Measurements from ENCODE around the gene ARHGEF25.

Gene ARHGEF25

DNA sequence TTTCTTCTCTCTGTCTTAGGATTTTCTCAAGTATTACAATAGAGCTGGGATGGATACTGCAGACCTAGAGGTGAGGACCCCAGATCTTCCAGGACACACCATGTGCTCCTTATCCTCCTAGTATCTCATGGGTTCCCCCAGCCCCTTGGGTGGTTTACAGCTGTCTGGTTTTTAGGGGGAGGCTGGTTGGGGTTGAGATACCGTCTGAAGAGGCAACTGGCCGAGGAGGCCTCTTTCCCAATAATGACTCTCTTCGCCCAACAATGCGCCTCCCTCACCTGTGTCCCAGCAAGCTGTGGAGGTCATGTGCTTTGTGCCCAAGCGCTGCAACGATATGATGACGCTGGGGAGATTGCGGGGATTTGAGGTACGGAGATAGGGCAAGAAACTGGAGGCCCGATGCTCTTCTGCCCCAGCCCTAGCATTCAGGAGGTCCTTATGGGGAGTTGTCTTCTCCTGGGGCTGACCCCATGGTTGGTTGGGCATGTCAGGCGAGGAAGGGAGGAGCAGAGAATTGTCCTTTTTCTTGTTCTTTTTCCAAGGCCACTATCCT, 3.8 kb downstream of the ARHGEF25 start:
- TF ChIP-seq FOXP2 (optimal IDR thresholded peaks at IDR 0.05; ENCODE audit: borderline replicate concordance, extremely low read depth, extremely low read length, insufficient read depth) (no peak), TAF1 (IDR thresholded peaks at IDR 0.05; ENCODE audit: borderline replicate concordance, insufficient read depth, low read length) (no peak), POLR2AphosphoS5 (IDR thresholded peaks at IDR 0.05; ENCODE audit: low read depth, low read length) (no peak), SIN3A (IDR thresholded peaks at IDR 0.05; ENCODE audit: borderline replicate concordance, insufficient read depth, low read length) (no peak)
- TF ChIP-seq, protein P1, sequence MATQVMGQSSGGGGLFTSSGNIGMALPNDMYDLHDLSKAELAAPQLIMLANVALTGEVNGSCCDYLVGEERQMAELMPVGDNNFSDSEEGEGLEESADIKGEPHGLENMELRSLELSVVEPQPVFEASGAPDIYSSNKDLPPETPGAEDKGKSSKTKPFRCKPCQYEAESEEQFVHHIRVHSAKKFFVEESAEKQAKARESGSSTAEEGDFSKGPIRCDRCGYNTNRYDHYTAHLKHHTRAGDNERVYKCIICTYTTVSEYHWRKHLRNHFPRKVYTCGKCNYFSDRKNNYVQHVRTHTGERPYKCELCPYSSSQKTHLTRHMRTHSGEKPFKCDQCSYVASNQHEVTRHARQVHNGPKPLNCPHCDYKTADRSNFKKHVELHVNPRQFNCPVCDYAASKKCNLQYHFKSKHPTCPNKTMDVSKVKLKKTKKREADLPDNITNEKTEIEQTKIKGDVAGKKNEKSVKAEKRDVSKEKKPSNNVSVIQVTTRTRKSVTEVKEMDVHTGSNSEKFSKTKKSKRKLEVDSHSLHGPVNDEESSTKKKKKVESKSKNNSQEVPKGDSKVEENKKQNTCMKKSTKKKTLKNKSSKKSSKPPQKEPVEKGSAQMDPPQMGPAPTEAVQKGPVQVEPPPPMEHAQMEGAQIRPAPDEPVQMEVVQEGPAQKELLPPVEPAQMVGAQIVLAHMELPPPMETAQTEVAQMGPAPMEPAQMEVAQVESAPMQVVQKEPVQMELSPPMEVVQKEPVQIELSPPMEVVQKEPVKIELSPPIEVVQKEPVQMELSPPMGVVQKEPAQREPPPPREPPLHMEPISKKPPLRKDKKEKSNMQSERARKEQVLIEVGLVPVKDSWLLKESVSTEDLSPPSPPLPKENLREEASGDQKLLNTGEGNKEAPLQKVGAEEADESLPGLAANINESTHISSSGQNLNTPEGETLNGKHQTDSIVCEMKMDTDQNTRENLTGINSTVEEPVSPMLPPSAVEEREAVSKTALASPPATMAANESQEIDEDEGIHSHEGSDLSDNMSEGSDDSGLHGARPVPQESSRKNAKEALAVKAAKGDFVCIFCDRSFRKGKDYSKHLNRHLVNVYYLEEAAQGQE (IDR thresholded peaks at IDR 0.05; ENCODE audit: insufficient read depth in 1 of 2, low read depth in 2 of 2, low read length in 2 of 2) = no peak

GRCh38 chr12:57615637-57616036, 4.4 kb downstream of the ARHGEF25 start:
- TF ChIP-seq POLR2AphosphoS5 (IDR thresholded peaks at IDR 0.05; ENCODE audit: low read depth, low read length) = no peak
- TF ChIP-seq TAF1 (IDR thresholded peaks at IDR 0.05; ENCODE audit: borderline replicate concordance, insufficient read depth, low read length) = no peak
- no peak for TF ChIP-seq SIN3A (IDR thresholded peaks at IDR 0.05; ENCODE audit: borderline replicate concordance, insufficient read depth, low read length)
- no peak for TF ChIP-seq FOXP2 (optimal IDR thresholded peaks at IDR 0.05; ENCODE audit: borderline replicate concordance, extremely low read depth, extremely low read length, insufficient read depth)
- TF ChIP-seq, protein P1 (IDR thresholded peaks at IDR 0.05; ENCODE audit: insufficient read depth in 1 of 2, low read depth in 2 of 2, low read length in 2 of 2) = no peak

DNA sequence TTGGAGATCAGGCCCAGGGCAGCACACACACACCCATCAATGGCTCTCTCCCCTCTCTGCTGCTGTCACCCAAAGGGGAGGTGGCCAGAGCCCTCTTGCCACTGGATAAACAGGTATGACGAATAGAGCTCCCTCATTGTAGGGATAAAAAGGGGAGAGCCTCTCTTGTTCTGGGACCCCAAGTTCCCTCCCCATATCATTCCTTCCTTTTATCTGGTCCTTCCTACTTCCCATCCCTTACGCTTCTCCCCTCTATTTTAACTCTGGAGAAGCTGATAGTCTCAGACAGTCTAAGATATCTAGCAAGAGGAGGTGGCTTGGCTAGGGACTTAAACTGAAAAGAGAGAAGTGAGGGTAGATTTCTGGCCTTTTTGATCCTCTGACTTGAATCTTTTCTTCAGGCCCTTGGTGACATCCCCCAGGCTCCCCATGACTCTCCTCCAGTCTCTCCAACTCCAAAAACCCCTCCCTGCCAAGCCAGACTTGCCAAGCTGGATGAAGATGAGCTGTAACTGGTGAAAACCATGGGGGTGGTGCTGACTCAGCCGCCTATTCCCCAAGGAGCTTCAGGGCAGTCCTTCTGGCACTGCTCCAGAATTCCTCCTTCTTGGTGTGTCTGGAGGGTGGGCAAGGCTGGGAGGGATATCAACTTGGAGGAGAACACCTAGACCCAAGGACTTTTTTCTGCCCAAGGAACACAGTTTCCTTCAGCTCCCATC, 5.3 kb downstream of the ARHGEF25 start:
- TF ChIP-seq, protein P1 (IDR thresholded peaks at IDR 0.05; ENCODE audit: insufficient read depth in 1 of 2, low read depth in 2 of 2, low read length in 2 of 2) = no peak
- TF ChIP-seq SIN3A (IDR thresholded peaks at IDR 0.05; ENCODE audit: borderline replicate concordance, insufficient read depth, low read length) = no peak
- no peak for TF ChIP-seq POLR2AphosphoS5 (IDR thresholded peaks at IDR 0.05; ENCODE audit: low read depth, low read length)
- no peak for TF ChIP-seq FOXP2 (optimal IDR thresholded peaks at IDR 0.05; ENCODE audit: borderline replicate concordance, extremely low read depth, extremely low read length, insufficient read depth)
- TF ChIP-seq TAF1 (IDR thresholded peaks at IDR 0.05; ENCODE audit: borderline replicate concordance, insufficient read depth, low read length) = no peak

GRCh38 chr12:57617942-57618341, 6.7 kb downstream of the ARHGEF25 start:
- no peak for TF ChIP-seq SIN3A (IDR thresholded peaks at IDR 0.05; ENCODE audit: borderline replicate concordance, insufficient read depth, low read length)
- TF ChIP-seq POLR2AphosphoS5 (IDR thresholded peaks at IDR 0.05; ENCODE audit: low read depth, low read length) = no peak
- TF ChIP-seq, protein P1 (IDR thresholded peaks at IDR 0.05; ENCODE audit: insufficient read depth in 1 of 2, low read depth in 2 of 2, low read length in 2 of 2) = no peak
- TF ChIP-seq FOXP2 (optimal IDR thresholded peaks at IDR 0.05; ENCODE audit: borderline replicate concordance, extremely low read depth, extremely low read length, insufficient read depth) = no peak

Measured in PFSK-1 (cell line).